HG03025 (cell line): ENCODE results near the gene P2RY14.

Experiments
- ATAC-seq: cut with Tn5 transposase; IDR thresholded peaks from one replicate; pipeline ENCODE4 v1.9.1; 2021; ENCODE audit warnings: mild to moderate bottlenecking, moderate library complexity; ENCODE audit not compliant: unreplicated experiment, low FRiP score

P2RY14 gene

GRCh38 chr3:151219056-151219455 lies 59.3 kb downstream of the P2RY14 start:
- ATAC-seq = no peak

- no peak for ATAC-seq
Observed at GRCh38 chr3:151218136-151218535, 60.2 kb downstream of the P2RY14 start.

GRCh38 chr3:151216641-151217607 lies 61.4 kb downstream of the P2RY14 start:
- ATAC-seq = no peak

GRCh38 chr3:151214459-151214858 lies 63.9 kb downstream of the P2RY14 start:
- ATAC-seq = no peak

GRCh38 chr3:151213881-151214280 lies 64.5 kb downstream of the P2RY14 start:
- ATAC-seq = no peak

- no peak for ATAC-seq
Observed at GRCh38 chr3:151213151-151213550, 65.2 kb downstream of the P2RY14 start.

- no peak for ATAC-seq
Observed at GRCh38 chr3:151210676-151211381, 67.5 kb downstream of the P2RY14 start.

GRCh38 chr3:151209654-151210053 lies 68.7 kb downstream of the P2RY14 start:
- ATAC-seq = no peak

- ATAC-seq = no peak
Observed at GRCh38 chr3:151206201-151206600, 72.1 kb downstream of the P2RY14 start.

GRCh38 chr3:151205482-151205881 lies 72.9 kb downstream of the P2RY14 start:
- ATAC-seq = no peak

GRCh38 chr3:151204530-151205402 lies 73.6 kb downstream of the P2RY14 start:
- no peak for ATAC-seq

- no peak for ATAC-seq
Observed at GRCh38 chr3:151203051-151203420, 75.3 kb downstream of the P2RY14 start, which contains the start of gene GPR171. GPR171 (minus strand) TSS chr3:151203216; CDS start chr3:151199386, 3,830 bp downstream.

GRCh38 chr3:151201051-151201730 lies 77.2 kb downstream of the P2RY14 start:
- ATAC-seq = no peak

GRCh38 chr3:151200586-151200985 lies 77.8 kb downstream of the P2RY14 start:
- no peak for ATAC-seq

- ATAC-seq = no peak
Observed at GRCh38 chr3:151199554-151200438, 78.5 kb downstream of the P2RY14 start.

GRCh38 chr3:151198849-151199248 lies 79.5 kb downstream of the P2RY14 start:
- ATAC-seq = no peak

GRCh38 chr3:151197981-151198767 lies 80.2 kb downstream of the P2RY14 start:
- ATAC-seq = no peak

GRCh38 chr3:151197228-151197627 lies 81.1 kb downstream of the P2RY14 start:
- ATAC-seq = no peak
